ENCODE results near the gene CALML3. TPM values are rescaled to one million over a fixed set of nuclear protein-coding genes. Genes with fewer than 3 reads are reported as not detected.
A peak's percentile ranks its signal among the peaks of the same experiment; 100 is the strongest.

Gene CALML3
- polyA plus RNA-seq, 10 donors: 0.10 to 0.49 (median 0.19) TPM

GRCh38 chr10:5525561-5526341 is 990 bp downstream of the CALML3 start:
- DNase-seq: no peak

GRCh38 chr10:5526691-5527331 is 2.0 kb downstream of the CALML3 start:
- no peak for DNase-seq

- no peak for DNase-seq
Measured at GRCh38 chr10:5527332-5528200, 2.8 kb downstream of the CALML3 start.

- no peak for DNase-seq
Measured at GRCh38 chr10:5528989-5529701, 4.4 kb downstream of the CALML3 start.

- DNase-seq: no peak
Measured at GRCh38 chr10:5529702-5530411, 5.1 kb downstream of the CALML3 start.

GRCh38 chr10:5530412-5530806 is 5.6 kb downstream of the CALML3 start:
- DNase-seq: no peak

GRCh38 chr10:5530846-5531557 is 6.2 kb downstream of the CALML3 start:
- DNase-seq: no peak

GRCh38 chr10:5531558-5532306 is 7.0 kb downstream of the CALML3 start:
- DNase-seq: peak in 1 of 3 donors; percentile 55

- no peak for DNase-seq
Measured at GRCh38 chr10:5532307-5532605, 7.5 kb downstream of the CALML3 start.

- no peak for DNase-seq
Measured at GRCh38 chr10:5532618-5533097, 7.9 kb downstream of the CALML3 start.

- DNase-seq: peak in 1 of 3 donors; percentile 48
Measured at GRCh38 chr10:5533098-5533731, 8.5 kb downstream of the CALML3 start.

GRCh38 chr10:5534051-5534821 is 9.5 kb downstream of the CALML3 start:
- DNase-seq: no peak

GRCh38 chr10:5534880-5535856 is 10.4 kb downstream of the CALML3 start:
- peak; percentile 45 to 84 (median 51) for DNase-seq

- DNase-seq: no peak
Measured at GRCh38 chr10:5536486-5537081, 11.8 kb downstream of the CALML3 start.

- DNase-seq: no peak
Measured at GRCh38 chr10:5537684-5538083, 12.9 kb downstream of the CALML3 start.

- DNase-seq: no peak
Measured at GRCh38 chr10:5538446-5538845, 13.7 kb downstream of the CALML3 start.
